SJSA1 (cell line): ENCODE measurements around the gene DNAJC18. TPM values are rescaled to one million over a fixed set of nuclear protein-coding genes. Genes with fewer than 3 reads are reported as not detected.
"Not testable (repeated sequence)": the region's sequence is repeated elsewhere in the genome, so short reads cannot be mapped to it uniquely, and the experiment has no call there.

Experiments used
- DNase-seq, 2 experiments: peaks; one replicate each; pipeline ENCODE4 v3.0.0-alpha.2; 2015 to 2020; ENCODE audit warnings: low spot score in 2 of 2, low read depth in 1 of 2
- H3K27ac ChIP-seq: fragments of 250-450 bp; sonication (Bioruptor Pico); 2 replicates; pipeline ENCODE4 v1.5.1; 2020; ENCODE audit warnings: mild to moderate bottlenecking, moderate library complexity
- H3K27me3 ChIP-seq: fragments of 250-450 bp; sonication (Bioruptor Pico); replicated peaks from 2 replicates; pipeline ENCODE4 v1.5.1; 2020; ENCODE audit warnings: mild to moderate bottlenecking, moderate library complexity
- H3K36me3 ChIP-seq: fragments of 250-450 bp; sonication (Bioruptor Pico); 2 replicates; pipeline ENCODE4 v1.5.1; 2020; ENCODE audit warnings: mild to moderate bottlenecking
- H3K4me1 ChIP-seq: fragments of 250-450 bp; sonication (Bioruptor Pico); replicated peaks from 2 replicates; pipeline ENCODE4 v1.6.1; 2021; ENCODE audit warnings: mild to moderate bottlenecking
- H3K4me3 ChIP-seq: fragments of 250-450 bp; sonication (Bioruptor Pico); 2 replicates; pipeline ENCODE4 v1.5.1; 2020; ENCODE audit warnings: mild to moderate bottlenecking
- H3K9me3 ChIP-seq: fragments of 250-450 bp; sonication (Bioruptor Pico); replicated peaks from 2 replicates; pipeline ENCODE4 v1.5.1; 2020; ENCODE audit warnings: mild to moderate bottlenecking
- total RNA-seq: library from RNA; depleted of rRNA; stranded (reverse); fragments of >200 nt; shearing (Covaris generic); gene quantifications from 2 replicates; pipeline ENCODE4 v1.2.3, GENCODE V29; 2014

DNAJC18 gene
- total RNA-seq, 1 experiment from 2014 or later = 12.1 TPM

GRCh38 chr5:139388198-139388821 lies 51.0 kb downstream of the DNAJC18 start:
- H3K36me3 ChIP-seq = no peaks in the 10 kb centered on the region
- no peak overlapping the region for H3K4me3 ChIP-seq
- peaks cover under 1% of the 10 kb centered on the region; the same call in 1 of the 2 replicates for H3K27me3 ChIP-seq
- DNase-seq = no peak
- H3K4me1 ChIP-seq = peaks cover 30% of the 10 kb centered on the region
- H3K27ac ChIP-seq = no peak overlapping the region
- H3K9me3 ChIP-seq = peaks cover 8% of the 10 kb centered on the region; the same call in 1 of the 2 replicates

DNA sequence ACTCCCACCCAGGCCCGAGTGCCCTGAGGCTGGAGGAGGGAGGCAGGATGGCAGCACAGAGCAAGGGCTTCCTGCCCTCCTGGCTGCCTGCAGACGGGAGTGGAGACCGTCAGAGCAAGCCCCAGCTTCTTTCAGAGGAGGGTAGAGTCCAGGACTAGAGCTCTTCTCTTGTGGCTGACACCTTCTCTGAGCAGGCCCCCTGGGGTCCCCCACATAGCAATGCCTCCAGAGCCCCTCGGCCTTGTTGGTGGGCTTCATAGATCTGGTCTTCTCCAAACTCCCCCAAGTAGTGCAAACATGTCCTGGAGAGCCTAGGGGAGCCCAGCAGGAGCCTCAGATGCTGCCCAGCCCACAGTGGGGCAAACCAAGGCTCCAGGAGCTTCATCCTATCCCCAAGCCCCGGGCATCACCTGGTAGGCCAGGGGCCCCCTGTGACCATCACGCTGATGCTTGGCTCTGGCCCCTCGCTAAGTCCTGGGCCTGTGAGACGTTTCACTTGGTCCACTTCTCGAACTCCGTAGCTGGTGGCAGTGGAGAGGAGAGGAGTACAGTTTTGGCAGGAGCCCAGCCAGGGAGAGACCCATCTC lies 51.6 kb downstream of the DNAJC18 start:
- Histone ChIP-seq H3K27me3 (no peaks in the 10 kb centered on the region), H3K27ac (no peak overlapping the region), H3K4me3 (no peak overlapping the region), H3K36me3 (no peaks in the 10 kb centered on the region), H3K4me1 (peaks cover 24% of the 10 kb centered on the region), H3K9me3 (peaks cover 8% of the 10 kb centered on the region; the same call in 1 of the 2 replicates)
- no peak for DNase-seq

GRCh38 chr5:139386956-139387355 lies 52.4 kb downstream of the DNAJC18 start:
- DNase-seq, H3K36me3 ChIP-seq, H3K4me3 ChIP-seq: not testable (repeated sequence)

DNA sequence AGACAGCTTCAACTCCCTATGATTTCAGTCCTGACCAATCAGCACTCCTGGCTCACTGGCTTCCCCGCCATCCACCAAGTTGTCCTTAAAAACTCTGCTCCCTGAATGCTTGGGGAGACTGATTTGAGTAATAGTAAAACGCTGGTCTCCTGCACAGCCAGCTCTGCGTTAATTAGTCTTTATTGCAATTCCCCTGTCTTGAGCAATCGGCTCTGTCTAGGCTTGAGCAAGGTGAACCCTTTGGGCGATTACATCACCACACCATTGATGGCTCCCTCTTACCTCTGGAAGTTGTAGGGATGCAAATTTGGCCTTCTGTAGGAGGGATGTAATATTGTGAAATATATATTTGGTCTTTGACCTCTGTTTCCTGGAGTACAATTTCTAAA lies 53.3 kb downstream of the DNAJC18 start:
- Histone ChIP-seq H3K9me3 (no peaks in the 10 kb centered on the region; the same call in 1 of the 2 replicates), H3K27ac (no peak overlapping the region)
- no peak for DNase-seq

More at GRCh38 chr5:139386956-139387355, 52.4 kb downstream of the DNAJC18 start:
- not testable (repeated sequence) for H3K27me3 ChIP-seq, H3K27ac ChIP-seq, H3K9me3 ChIP-seq
- peaks cover 17% of the 10 kb centered on the region for H3K4me1 ChIP-seq

GRCh38 chr5:139385061-139386049 lies 54.0 kb downstream of the DNAJC18 start:
- no peaks in the 10 kb centered on the region; the same call in 1 of the 2 replicates for H3K9me3 ChIP-seq
- peak in 1 of 2 experiments; percentile 40 for DNase-seq
- H3K27ac ChIP-seq = no peak overlapping the region
- H3K27me3 ChIP-seq = no peaks in the 10 kb centered on the region
- no peaks in the 10 kb centered on the region for H3K36me3 ChIP-seq
- peaks cover 10% of the 10 kb centered on the region for H3K4me1 ChIP-seq
- peak overlapping the region; percentile 18 for H3K4me3 ChIP-seq

More for the DNA sequence above, 53.3 kb downstream of the DNAJC18 start:
- Histone ChIP-seq H3K36me3 (no peaks in the 10 kb centered on the region), H3K4me3 (no peak overlapping the region), H3K4me1 (peaks cover 10% of the 10 kb centered on the region), H3K27me3 (no peaks in the 10 kb centered on the region)

DNA sequence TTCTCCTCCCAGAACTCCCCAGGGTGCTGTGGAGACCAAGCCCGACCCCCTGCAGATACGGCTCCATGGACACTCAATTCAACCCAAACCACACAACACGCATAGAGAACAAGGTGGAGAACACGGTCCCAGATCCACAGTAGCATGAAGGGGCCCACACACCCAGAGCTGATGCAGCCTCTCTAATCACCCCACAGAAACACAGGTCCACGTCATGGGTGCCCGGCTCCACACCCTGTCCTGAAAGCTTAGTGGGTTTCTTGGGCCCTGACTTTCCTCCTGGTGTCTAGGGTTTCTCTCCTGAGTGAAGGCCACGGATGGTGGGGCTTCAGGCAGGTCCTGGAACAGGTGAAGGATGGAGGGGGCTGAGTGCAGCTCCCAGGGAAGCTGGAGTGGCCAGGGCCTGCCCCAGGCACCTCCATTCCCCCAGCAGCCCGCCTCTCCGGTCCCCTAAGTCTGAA lies 54.7 kb downstream of the DNAJC18 start:
- DNase-seq = no peak
- Histone ChIP-seq H3K27ac (no peak overlapping the region), H3K36me3 (no peaks in the 10 kb centered on the region), H3K9me3 (no peaks in the 10 kb centered on the region; the same call in 1 of the 2 replicates), H3K4me3 (no peak overlapping the region; the same call in 1 of the 2 replicates), H3K27me3 (no peaks in the 10 kb centered on the region), H3K4me1 (peaks cover 10% of the 10 kb centered on the region)

GRCh38 chr5:139383993-139384590 lies 55.2 kb downstream of the DNAJC18 start:
- no peak overlapping the region for H3K4me3 ChIP-seq
- H3K9me3 ChIP-seq = no peaks in the 10 kb centered on the region; the same call in 1 of the 2 replicates
- DNase-seq = no peak
- H3K27ac ChIP-seq = no peak overlapping the region
- H3K4me1 ChIP-seq = peaks cover 10% of the 10 kb centered on the region
- no peaks in the 10 kb centered on the region for H3K36me3 ChIP-seq
- no peaks in the 10 kb centered on the region for H3K27me3 ChIP-seq

GRCh38 chr5:139383275-139383992 lies 55.9 kb downstream of the DNAJC18 start, which contains the start of gene SLC23A1:
Gene SLC23A1 (minus strand): TSS chr5:139383297. CDS start chr5:139383253, 44 bp downstream.
- no peaks in the 10 kb centered on the region for H3K36me3 ChIP-seq
- no peaks in the 10 kb centered on the region for H3K27me3 ChIP-seq
- H3K4me1 ChIP-seq = peaks cover 10% of the 10 kb centered on the region
- no peaks in the 10 kb centered on the region; the same call in 1 of the 2 replicates for H3K9me3 ChIP-seq
- H3K27ac ChIP-seq = no peak within 1 kb of the TSS
- no peak for DNase-seq
- H3K4me3 ChIP-seq = no peak within 1 kb of the TSS

- Histone ChIP-seq H3K4me1 (peaks cover 10% of the 10 kb centered on the region), H3K27me3 (no peaks in the 10 kb centered on the region), H3K27ac (no peak overlapping the region), H3K36me3 (no peaks in the 10 kb centered on the region), H3K9me3 (no peaks in the 10 kb centered on the region; the same call in 1 of the 2 replicates), H3K4me3 (no peak overlapping the region)
- no peak for DNase-seq
Measured at GRCh38 chr5:139382807-139383206, 56.5 kb downstream of the DNAJC18 start.

GRCh38 chr5:139381837-139382761 lies 57.2 kb downstream of the DNAJC18 start:
- Histone ChIP-seq H3K27me3 (no peaks in the 10 kb centered on the region), H3K4me1 (peaks cover 10% of the 10 kb centered on the region), H3K36me3 (no peaks in the 10 kb centered on the region), H3K4me3 (no peak overlapping the region), H3K27ac (no peak overlapping the region), H3K9me3 (no peaks in the 10 kb centered on the region; the same call in 1 of the 2 replicates)
- no peak for DNase-seq

DNA sequence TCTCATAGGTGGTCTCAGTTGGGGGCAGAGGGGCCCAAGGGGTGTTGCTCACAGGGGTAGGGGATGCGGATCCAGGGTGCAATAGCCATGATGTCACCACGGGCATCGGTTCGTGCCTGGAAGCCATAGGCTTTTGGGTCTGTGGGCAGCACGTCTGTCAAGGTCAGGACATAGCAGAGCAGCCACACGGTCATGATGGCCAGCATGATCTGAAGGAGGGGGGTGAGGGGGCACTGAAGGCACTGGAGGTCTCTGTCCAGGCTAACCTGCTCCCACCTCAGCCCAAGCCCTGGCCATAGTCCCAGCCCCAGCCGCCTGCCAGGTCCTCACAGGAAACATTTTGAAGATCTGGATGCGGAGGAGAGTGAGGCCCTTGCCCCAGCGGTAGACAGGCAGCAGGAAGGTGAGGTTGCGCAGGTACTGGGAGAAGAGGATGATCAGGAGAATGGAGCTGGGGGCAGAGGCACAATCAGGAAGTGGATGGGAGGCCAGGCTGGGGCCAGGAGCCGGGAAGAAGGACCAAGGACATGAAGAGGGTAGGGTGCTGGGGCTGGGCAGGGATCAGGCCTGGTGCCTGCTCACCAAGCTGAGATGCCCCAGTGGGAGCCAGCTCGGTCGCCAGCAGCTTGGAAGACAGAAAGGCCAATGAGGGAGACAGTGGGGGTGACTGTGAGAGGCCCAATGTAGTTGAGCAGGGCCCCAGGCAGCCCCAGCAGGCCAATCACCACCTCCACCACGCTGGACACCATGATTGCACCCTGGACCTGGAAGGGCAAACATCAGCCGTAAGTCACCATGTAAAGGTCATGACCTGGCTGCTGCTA lies 59.5 kb downstream of the DNAJC18 start:
- Histone ChIP-seq H3K4me1 (peaks cover 2% of the 10 kb centered on the region; the same call in 1 of the 2 replicates), H3K4me3 (no peak overlapping the region)
- DNase-seq = no peak

More for the DNA sequence above, 59.5 kb downstream of the DNAJC18 start:
- Histone ChIP-seq H3K27me3 (no peaks in the 10 kb centered on the region), H3K9me3 (no peaks in the 10 kb centered on the region), H3K36me3 (no peaks in the 10 kb centered on the region), H3K27ac (no peak overlapping the region)
